Activated CD8-positive, alpha-beta T cell treated with anti-CD3 and anti-CD28 coated beads for 36 hours (primary cell): ENCODE data around the gene DNM2. TPM values are rescaled to one million over a fixed set of nuclear protein-coding genes. Genes with fewer than 3 reads are reported as not detected.
A peak's percentile ranks its signal among the peaks of the same experiment; 100 is the strongest.

Experiments
- ATAC-seq: fragments of 200-7000 bp; cut with Tn5 transposase; one replicate; pipeline ENCODE4 v1.10.0; 2021; ENCODE audit warnings: mild to moderate bottlenecking, moderate library complexity
- CTCF ChIA-PET: fragments of 350-600 bp; sonication (Branson Sonifier 250); formaldehyde crosslinking; loops from one replicate; lab custom pipeline; 2021; ENCODE audit warnings: antibody characterized with exemption; lab: Charles Lee
- POLR2A ChIA-PET: fragments of 350-600 bp; sonication (Branson Sonifier 250); formaldehyde crosslinking; loops from one replicate; lab custom pipeline; 2021; ENCODE audit warnings: antibody characterized with exemption; lab: Charles Lee
- DNase-seq: peaks from one replicate; pipeline ENCODE4 v3.0.0-alpha.2; 2020
- H3K27ac Mint-ChIP-seq: one replicate; pipeline ENCODE4 v1.8.0; 2021; ENCODE audit warnings: mild to moderate bottlenecking, mixed read lengths
- H3K27me3 Mint-ChIP-seq: one replicate; pipeline ENCODE4 v1.8.0; 2021; ENCODE audit warnings: mixed read lengths
- H3K36me3 Mint-ChIP-seq: one replicate; pipeline ENCODE4 v1.8.0; 2021; ENCODE audit warnings: low read depth, mixed read lengths
- H3K4me1 Mint-ChIP-seq: one replicate; pipeline ENCODE4 v1.8.0; 2021; ENCODE audit warnings: low read depth, mixed read lengths
- H3K4me3 Mint-ChIP-seq: one replicate; pipeline ENCODE4 v1.8.0; 2021; ENCODE audit warnings: mild to moderate bottlenecking, moderate library complexity, mixed read lengths
- H3K9me3 Mint-ChIP-seq: one replicate; pipeline ENCODE4 v1.8.0; 2021; ENCODE audit warnings: mixed read lengths
- CTCF ChIP-seq: fragments of 200-600 bp; IDR thresholded peaks from one replicate; pipeline ENCODE4 v1.8.0; 2022; ENCODE audit warnings: antibody characterized with exemption, mild to moderate bottlenecking
- intact Hi-C: fragments of 100-400 bp; cut with micrococcal nuclease; formaldehyde crosslinking; loops from one replicate; pipeline ENCODE4 v1.10.0; 2022
- total RNA-seq, 2 experiments: library from RNA; stranded (reverse); gene quantifications; one replicate each; pipeline ENCODE4 v1.2.3, GENCODE V29; 2021

Gene DNM2
- total RNA-seq, 2 experiments from 2014 or later: 151 to 153 TPM

GRCh38 chr19:10760273-10760944 is 42.5 kb downstream of the DNM2 start:
- POLR2A ChIA-PET: interaction anchor here (0.6 to 2.5 kb wide), 9 partner anchors 9 to 336 kb away, joined by 3 to 12 read pairs (median 4); partner anchors contain the start of gene DNM2
- no peak for TF ChIP-seq CTCF
- intact Hi-C loops: no loop called here

GRCh38 chr19:10761443-10762250 is 43.8 kb downstream of the DNM2 start:
- no peak for DNase-seq
- ChIA-PET POLR2A (interaction anchor here (1.1 kb wide), 1 partner anchor 28 kb away, joined by 3 read pairs; no protein-coding TSS in a partner anchor), CTCF (interaction anchor here (1.1 to 1.8 kb wide), 4 partner anchors 44 to 110 kb away, joined by 3 to 9 read pairs (median 6); partner anchors contain the start of genes CARM1 and DNM2)
- H3K27me3 Mint-ChIP-seq: no peaks in the 10 kb centered on the region
- H3K4me1 Mint-ChIP-seq: peaks cover 76% of the 10 kb centered on the region
- H3K9me3 Mint-ChIP-seq: peaks cover 3% of the 10 kb centered on the region
- H3K36me3 Mint-ChIP-seq: peaks cover 32% of the 10 kb centered on the region
- no peak for ATAC-seq
- intact Hi-C loops: no loop called here
- H3K4me3 Mint-ChIP-seq: no peak overlapping the region
- no peak for TF ChIP-seq CTCF
- H3K27ac Mint-ChIP-seq: peak overlapping the region; percentile 87

More at GRCh38 chr19:10760273-10760944, 42.5 kb downstream of the DNM2 start:
- Mint-ChIP-seq H3K9me3 (peaks cover 3% of the 10 kb centered on the region), H3K27ac (peak overlapping the region; percentile 91), H3K27me3 (no peaks in the 10 kb centered on the region), H3K4me3 (peak overlapping the region; percentile 64), H3K4me1 (peaks cover 81% of the 10 kb centered on the region), H3K36me3 (peaks cover 38% of the 10 kb centered on the region)
- ATAC-seq: peak; percentile 32
- CTCF ChIA-PET: interaction anchor here (0.6 to 1.8 kb wide), 9 partner anchors 29 to 111 kb away, joined by 3 to 10 read pairs (median 3); partner anchors contain the start of genes CARM1, DNM2 and TMED1
- DNase-seq: peak; percentile 61

GRCh38 chr19:10762656-10763055 is 44.8 kb downstream of the DNM2 start:
- Mint-ChIP-seq H3K27me3 (no peaks in the 10 kb centered on the region), H3K36me3 (peaks cover 32% of the 10 kb centered on the region), H3K4me1 (peaks cover 66% of the 10 kb centered on the region), H3K9me3 (peaks cover 3% of the 10 kb centered on the region), H3K27ac (peak overlapping the region; percentile 87), H3K4me3 (no peak overlapping the region)
- no peak for TF ChIP-seq CTCF
- intact Hi-C loops: no loop called here
- ChIA-PET CTCF (interaction anchor here (1.1 to 1.5 kb wide), 2 partner anchors 101 to 102 kb away, joined by 3 to 8 read pairs; no protein-coding TSS in a partner anchor), POLR2A (no interaction called here)
- ATAC-seq: no peak
- peak; percentile 44 for DNase-seq

- no peak for TF ChIP-seq CTCF
- H3K4me3 Mint-ChIP-seq: no peak overlapping the region
- ATAC-seq: no peak
- H3K9me3 Mint-ChIP-seq: peaks cover 3% of the 10 kb centered on the region
- no peak for DNase-seq
- POLR2A ChIA-PET: no interaction called here
- peaks cover 32% of the 10 kb centered on the region for H3K36me3 Mint-ChIP-seq
- CTCF ChIA-PET: interaction anchor here (1.1 kb wide), 1 partner anchor 101 kb away, joined by 3 read pairs; no protein-coding TSS in a partner anchor
- peaks cover 63% of the 10 kb centered on the region for H3K4me1 Mint-ChIP-seq
- peak overlapping the region; percentile 87 for H3K27ac Mint-ChIP-seq
- intact Hi-C loops: no loop called here
- no peaks in the 10 kb centered on the region for H3K27me3 Mint-ChIP-seq
Observed at GRCh38 chr19:10763411-10763810, 45.5 kb downstream of the DNM2 start.
